Panc1 (cell line): ENCODE results near the gene CCR8.

ENCODE experiments used
- POLR2AphosphoS5 ChIP-seq: IDR thresholded peaks from 2 replicates; pipeline ENCODE4 v1.6.1; 2012; ENCODE audit warnings: mild to moderate bottlenecking, low read depth, low read length, moderate library complexity
- REST ChIP-seq, 2 experiments: IDR thresholded peaks; 2 replicates each; pipeline ENCODE4 v1.6.1; 2011 to 2012; ENCODE audit warnings: low read depth in 2 of 2, control low read depth in 1 of 2, low read length in 1 of 2, mild to moderate bottlenecking in 1 of 2, moderate library complexity in 1 of 2; ENCODE audit not compliant: insufficient read depth in 1 of 2
- TF ChIP-seq, protein P1 (sequence below): fragments of 450-650 bp; IDR thresholded peaks from 2 replicates; pipeline ENCODE4 v1.5.1; 2017; ENCODE audit warnings: mild to moderate bottlenecking

DNA sequence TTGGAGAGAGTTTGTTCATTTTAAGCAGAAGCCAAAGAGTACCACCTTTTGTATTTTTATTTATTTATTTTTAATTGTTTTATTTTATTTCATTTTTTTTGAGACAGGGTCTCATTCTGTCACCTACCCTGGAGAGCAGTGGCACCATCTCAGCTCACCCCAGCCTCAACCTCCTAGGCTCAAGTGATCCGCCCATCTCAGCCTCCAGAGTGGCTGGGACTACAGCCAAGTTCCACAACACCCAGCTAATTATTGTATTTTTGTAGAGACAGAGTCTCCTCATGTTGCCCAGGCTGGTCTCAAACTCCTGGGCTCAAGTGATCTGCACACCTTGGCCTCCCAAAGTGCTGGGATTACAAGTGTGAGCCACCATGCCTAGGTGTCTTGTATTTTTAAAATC is 9.6 kb downstream of the CCR8 start:
- TF ChIP-seq, protein P1, sequence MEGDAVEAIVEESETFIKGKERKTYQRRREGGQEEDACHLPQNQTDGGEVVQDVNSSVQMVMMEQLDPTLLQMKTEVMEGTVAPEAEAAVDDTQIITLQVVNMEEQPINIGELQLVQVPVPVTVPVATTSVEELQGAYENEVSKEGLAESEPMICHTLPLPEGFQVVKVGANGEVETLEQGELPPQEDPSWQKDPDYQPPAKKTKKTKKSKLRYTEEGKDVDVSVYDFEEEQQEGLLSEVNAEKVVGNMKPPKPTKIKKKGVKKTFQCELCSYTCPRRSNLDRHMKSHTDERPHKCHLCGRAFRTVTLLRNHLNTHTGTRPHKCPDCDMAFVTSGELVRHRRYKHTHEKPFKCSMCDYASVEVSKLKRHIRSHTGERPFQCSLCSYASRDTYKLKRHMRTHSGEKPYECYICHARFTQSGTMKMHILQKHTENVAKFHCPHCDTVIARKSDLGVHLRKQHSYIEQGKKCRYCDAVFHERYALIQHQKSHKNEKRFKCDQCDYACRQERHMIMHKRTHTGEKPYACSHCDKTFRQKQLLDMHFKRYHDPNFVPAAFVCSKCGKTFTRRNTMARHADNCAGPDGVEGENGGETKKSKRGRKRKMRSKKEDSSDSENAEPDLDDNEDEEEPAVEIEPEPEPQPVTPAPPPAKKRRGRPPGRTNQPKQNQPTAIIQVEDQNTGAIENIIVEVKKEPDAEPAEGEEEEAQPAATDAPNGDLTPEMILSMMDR: no peak
- TF ChIP-seq POLR2AphosphoS5: no peak
- TF ChIP-seq REST (IDR thresholded peaks at IDR 0.05; ENCODE audit: insufficient read depth in 1 of 2, low read depth in 2 of 2, low read length in 1 of 2): no peak
